HepG2 (cell line): ENCODE results near the gene EWSR1. TPM values are rescaled to one million over a fixed set of nuclear protein-coding genes. Genes with fewer than 3 reads are reported as not detected.

Experiments
- AHR ChIP-seq: IDR thresholded peaks from 2 replicates; pipeline ENCODE4 v1.6.1; 2018; ENCODE audit warnings: missing genetic modification reagents, missing compliant biosample characterization
- CREBL2 ChIP-seq: sonication (generic); formaldehyde crosslinking; IDR thresholded peaks from 2 replicates; pipeline ENCODE4 v1.8.1; 2023; ENCODE audit warnings: missing genetic modification reagents, mild to moderate bottlenecking, borderline replicate concordance
- E2F2 ChIP-seq: sonication (generic); formaldehyde crosslinking; IDR thresholded peaks from 2 replicates; pipeline ENCODE4 v1.4.0; 2020; ENCODE audit warnings: missing genetic modification reagents, borderline replicate concordance
- ELF3 ChIP-seq: IDR thresholded peaks from 2 replicates; pipeline ENCODE4 v1.6.1; 2016; ENCODE audit warnings: missing genetic modification reagents, missing compliant biosample characterization
- IKZF5 ChIP-seq: IDR thresholded peaks from 2 replicates; pipeline ENCODE4 v1.6.1; 2018; ENCODE audit warnings: missing genetic modification reagents, mild to moderate bottlenecking, missing compliant biosample characterization
- KDM2A ChIP-seq: sonication (generic); formaldehyde crosslinking; IDR thresholded peaks from 2 replicates; pipeline ENCODE4 v1.4.0; 2020; ENCODE audit warnings: low read depth, missing genetic modification reagents, borderline replicate concordance
- MAX ChIP-seq: IDR thresholded peaks from 2 replicates; pipeline ENCODE4 v1.6.1; 2012; ENCODE audit warnings: inconsistent platforms
- MBD4 ChIP-seq: IDR thresholded peaks from 2 replicates; pipeline ENCODE4 v1.6.1; 2012; ENCODE audit warnings: low read length, inconsistent platforms, borderline replicate concordance
- RARA ChIP-seq: IDR thresholded peaks from 2 replicates; pipeline ENCODE4 v1.6.1; 2016; ENCODE audit warnings: missing genetic modification reagents, missing compliant biosample characterization
- RCOR2 ChIP-seq: IDR thresholded peaks from 2 replicates; pipeline ENCODE4 v1.6.1; 2016; ENCODE audit warnings: missing biosample characterization, missing genetic modification reagents
- REXO4 ChIP-seq: sonication (generic); formaldehyde crosslinking; IDR thresholded peaks from 2 replicates; pipeline ENCODE4 v1.8.0; 2022; ENCODE audit warnings: missing genetic modification reagents, mild to moderate bottlenecking, borderline replicate concordance
- RFX1 ChIP-seq: fragments of 450-650 bp; IDR thresholded peaks from 2 replicates; pipeline ENCODE4 v1.6.1; 2017
- RFXANK ChIP-seq: IDR thresholded peaks from 2 replicates; pipeline ENCODE4 v1.6.1; 2016
- SCMH1 ChIP-seq: sonication (generic); formaldehyde crosslinking; IDR thresholded peaks from 2 replicates; pipeline ENCODE4 v1.9.0; 2021; ENCODE audit warnings: missing genetic modification reagents, mild to moderate bottlenecking, borderline replicate concordance
- TEAD3 ChIP-seq: optimal IDR thresholded peaks from 2 replicates; pipeline ENCODE3; 2016; ENCODE audit warnings: borderline replicate concordance
- THAP11 ChIP-seq: IDR thresholded peaks from 2 replicates; pipeline ENCODE4 v1.6.1; 2016; ENCODE audit warnings: missing biosample characterization, missing genetic modification reagents
- TSC22D2 ChIP-seq: sonication (generic); formaldehyde crosslinking; IDR thresholded peaks from 2 replicates; pipeline ENCODE4 v1.5.1; 2020; ENCODE audit warnings: missing genetic modification reagents, mild to moderate bottlenecking, borderline replicate concordance
- ZBTB42 ChIP-seq: sonication (generic); formaldehyde crosslinking; IDR thresholded peaks from 2 replicates; pipeline ENCODE4 v1.5.0; 2020; ENCODE audit warnings: mild to moderate bottlenecking, missing genetic modification reagents
- ZBTB49 ChIP-seq: sonication (generic); formaldehyde crosslinking; IDR thresholded peaks from 2 replicates; pipeline ENCODE4 v1.4.0; 2020; ENCODE audit warnings: missing genetic modification reagents, borderline replicate concordance
- ZNF24 ChIP-seq: fragments of 450-650 bp; IDR thresholded peaks from 2 replicates; pipeline ENCODE4 v1.6.1; 2017; ENCODE audit warnings: antibody characterized with exemption, mild to moderate bottlenecking
- ZNF343 ChIP-seq: sonication (generic); formaldehyde crosslinking; IDR thresholded peaks from 2 replicates; pipeline ENCODE4 v1.4.0; 2020; ENCODE audit warnings: mild to moderate bottlenecking, missing genetic modification reagents
- ZNF775 ChIP-seq: sonication (generic); formaldehyde crosslinking; IDR thresholded peaks from 2 replicates; pipeline ENCODE4 v1.4.0; 2020; ENCODE audit warnings: missing genetic modification reagents, mild to moderate bottlenecking, moderate library complexity, borderline replicate concordance
- ZNF777 ChIP-seq: sonication (generic); formaldehyde crosslinking; IDR thresholded peaks from 2 replicates; pipeline ENCODE4 v1.4.0; 2020; ENCODE audit warnings: missing genetic modification reagents
- ZNF790 ChIP-seq: sonication (generic); formaldehyde crosslinking; IDR thresholded peaks from 2 replicates; pipeline ENCODE4 v1.8.0; 2022; ENCODE audit warnings: missing genetic modification reagents, mild to moderate bottlenecking, borderline replicate concordance
- ZNF878 ChIP-seq: sonication (generic); formaldehyde crosslinking; IDR thresholded peaks from 2 replicates; pipeline ENCODE4 v1.8.1; 2023; ENCODE audit warnings: mild to moderate bottlenecking, missing genetic modification reagents, moderate library complexity
- polyA plus RNA-seq, 8 experiments: library from polyadenylated mRNA; depleted of rRNA in 3 of 8; stranded (reverse) in 7 of 8; unstranded in 1 of 8; fragments of >200 nt; fragmentation: Illumina TruSeq in 4 of 8; extraction: Trizol in 4 of 8; gene quantifications; 2 replicates each; pipeline versions ENCODE4 v1.2.1 to v1.2.3, GENCODE V29; 2011 to 2016; ENCODE audit warnings: low read depth in 4 of 8, missing spikeins in 1 of 8, mixed read lengths in 1 of 8; ENCODE audit not compliant: insufficient read depth in 1 of 8
- total RNA-seq, 5 experiments: library from RNA; depleted of rRNA; stranded (reverse); fragments of >200 nt; fragmentation: Illumina TruSeq; extraction: Trizol; gene quantifications; 2 replicates each; pipeline ENCODE4 v1.2.3, GENCODE V29; 2016; ENCODE audit warnings: low read depth in 1 of 5

EWSR1 gene
- total and polyA plus RNA-seq, 2 of the 13 experiments (the other 11 are each of a cell fraction or from before 2014, with no cell fraction given): 211 to 326 TPM

- TF ChIP-seq MAX (peak; percentile 51; the same call in 1 of the 2 replicates), REXO4 (no peak), SCMH1 (CRISPR knock-in tag) (no peak), IKZF5 (CRISPR knock-in tag) (peak; percentile 36; the same call in 1 of the 2 replicates), RFX1 (no peak), ZNF775 (no peak), RARA (CRISPR knock-in tag) (no peak), ZBTB42 (CRISPR knock-in tag) (no peak), ELF3 (CRISPR knock-in tag) (peak; percentile 28; the same call in 1 of the 2 replicates), E2F2 (no peak), ZNF343 (CRISPR knock-in tag) (no peak), CREBL2 (CRISPR knock-in tag) (no peak), RFXANK (CRISPR knock-in tag) (no peak), RCOR2 (CRISPR knock-in tag) (0 out of 2 replicates have a peak, but pooled peaks have one; percentile 27), ZBTB49 (CRISPR knock-in tag) (no peak), MBD4 (no peak), TEAD3 (CRISPR knock-in tag) (peak; percentile 67), AHR (CRISPR knock-in tag) (peak; percentile 77; the same call in 1 of the 2 replicates), ZNF790 (no peak), ZNF24 (no peak), TSC22D2 (peak; percentile 41; the same call in 1 of the 2 replicates), KDM2A (CRISPR knock-in tag) (peak; percentile 76), ZNF878 (CRISPR knock-in tag) (no peak), THAP11 (0 out of 2 replicates have a peak, but pooled peaks have one; percentile 18), ZNF777 (CRISPR knock-in tag) (0 out of 2 replicates have a peak, but pooled peaks have one; percentile 30)
Measured at GRCh38 chr22:29245626-29246385, 22.3 kb upstream of the EWSR1 start (continued).
